Activated naive CD4-positive, alpha-beta T cell treated with anti-CD3 and anti-CD28 coated beads, Interleukin-2, amount 50 U/mL, for 24 hours (primary cell): ENCODE data around the gene SPHK1.

Experiments used
- H3K27ac Mint-ChIP-seq: one replicate; pipeline ENCODE4 v1.8.0; 2021; ENCODE audit warnings: mild to moderate bottlenecking, mixed read lengths
- H3K27me3 Mint-ChIP-seq: one replicate; pipeline ENCODE4 v1.8.0; 2021; ENCODE audit warnings: mixed read lengths
- H3K36me3 Mint-ChIP-seq: one replicate; pipeline ENCODE4 v1.8.0; 2021; ENCODE audit warnings: mixed read lengths
- H3K4me1 Mint-ChIP-seq: one replicate; pipeline ENCODE4 v1.8.0; 2021; ENCODE audit warnings: mixed read lengths
- H3K4me3 Mint-ChIP-seq: one replicate; pipeline ENCODE4 v1.8.0; 2021; ENCODE audit warnings: mild to moderate bottlenecking, mixed read lengths
- H3K9me3 Mint-ChIP-seq: one replicate; pipeline ENCODE4 v1.8.0; 2021; ENCODE audit warnings: mixed read lengths

SPHK1 gene

GRCh38 chr17:76426853-76427252, 42.4 kb downstream of the SPHK1 start:
- H3K4me1 Mint-ChIP-seq, result peaks cover 39% of the 10 kb centered on the region
- H3K27ac Mint-ChIP-seq, result no peak overlapping the region
- H3K27me3 Mint-ChIP-seq, result no peaks in the 10 kb centered on the region
- peaks cover 3% of the 10 kb centered on the region for H3K36me3 Mint-ChIP-seq
- H3K9me3 Mint-ChIP-seq, result no peaks in the 10 kb centered on the region
- no peak overlapping the region for H3K4me3 Mint-ChIP-seq

GRCh38 chr17:76427501-76428231, 43.3 kb downstream of the SPHK1 start:
- Mint-ChIP-seq H3K9me3 (no peaks in the 10 kb centered on the region), H3K27ac (no peak overlapping the region), H3K27me3 (no peaks in the 10 kb centered on the region), H3K4me1 (peaks cover 43% of the 10 kb centered on the region), H3K4me3 (no peak overlapping the region), H3K36me3 (peaks cover 3% of the 10 kb centered on the region)

GRCh38 chr17:76428511-76428910, 44.1 kb downstream of the SPHK1 start:
- H3K27ac Mint-ChIP-seq, result no peak overlapping the region
- no peaks in the 10 kb centered on the region for H3K27me3 Mint-ChIP-seq
- H3K4me1 Mint-ChIP-seq, result peaks cover 44% of the 10 kb centered on the region
- no peak overlapping the region for H3K4me3 Mint-ChIP-seq
- no peaks in the 10 kb centered on the region for H3K9me3 Mint-ChIP-seq
- peaks cover 3% of the 10 kb centered on the region for H3K36me3 Mint-ChIP-seq

GRCh38 chr17:76431509-76431908, 47.1 kb downstream of the SPHK1 start:
- Mint-ChIP-seq H3K9me3 (no peaks in the 10 kb centered on the region), H3K36me3 (peaks cover 3% of the 10 kb centered on the region), H3K27me3 (no peaks in the 10 kb centered on the region), H3K4me1 (peaks cover 48% of the 10 kb centered on the region), H3K27ac (no peak overlapping the region), H3K4me3 (no peak overlapping the region)

- H3K36me3 Mint-ChIP-seq, result peaks cover 3% of the 10 kb centered on the region
- H3K4me1 Mint-ChIP-seq, result peaks cover 46% of the 10 kb centered on the region
- H3K4me3 Mint-ChIP-seq, result no peak overlapping the region
- H3K27me3 Mint-ChIP-seq, result no peaks in the 10 kb centered on the region
- H3K9me3 Mint-ChIP-seq, result no peaks in the 10 kb centered on the region
- H3K27ac Mint-ChIP-seq, result no peak overlapping the region
These were observed 47.6 kb downstream of the SPHK1 start for GRCh38 chr17:76432004-76432403.

GRCh38 chr17:76432712-76433336, 48.4 kb downstream of the SPHK1 start:
- H3K36me3 Mint-ChIP-seq, result peaks cover 3% of the 10 kb centered on the region
- no peaks in the 10 kb centered on the region for H3K9me3 Mint-ChIP-seq
- H3K4me1 Mint-ChIP-seq, result peaks cover 40% of the 10 kb centered on the region
- H3K4me3 Mint-ChIP-seq, result no peak overlapping the region
- no peak overlapping the region for H3K27ac Mint-ChIP-seq
- no peaks in the 10 kb centered on the region for H3K27me3 Mint-ChIP-seq

- Mint-ChIP-seq H3K9me3 (no peaks in the 10 kb centered on the region), H3K4me1 (peaks cover 40% of the 10 kb centered on the region), H3K36me3 (peaks cover 3% of the 10 kb centered on the region), H3K27me3 (no peaks in the 10 kb centered on the region), H3K27ac (no peak overlapping the region), H3K4me3 (no peak overlapping the region)
These were observed 49.3 kb downstream of the SPHK1 start for GRCh38 chr17:76433693-76434092.

- no peaks in the 10 kb centered on the region for H3K27me3 Mint-ChIP-seq
- H3K4me1 Mint-ChIP-seq, result peaks cover 50% of the 10 kb centered on the region
- H3K9me3 Mint-ChIP-seq, result no peaks in the 10 kb centered on the region
- H3K4me3 Mint-ChIP-seq, result no peak overlapping the region
- H3K27ac Mint-ChIP-seq, result no peak overlapping the region
- peaks cover 3% of the 10 kb centered on the region for H3K36me3 Mint-ChIP-seq
These were observed 50.5 kb downstream of the SPHK1 start for GRCh38 chr17:76434870-76435269.

GRCh38 chr17:76435751-76436150, 51.3 kb downstream of the SPHK1 start:
- Mint-ChIP-seq H3K4me3 (no peak overlapping the region), H3K4me1 (peaks cover 48% of the 10 kb centered on the region), H3K27me3 (no peaks in the 10 kb centered on the region), H3K27ac (no peak overlapping the region), H3K9me3 (no peaks in the 10 kb centered on the region), H3K36me3 (peaks cover 3% of the 10 kb centered on the region)
